Panc1 (cell line): ENCODE measurements around the gene ARHGEF10L.

ENCODE experiments used
- CTCF ChIP-seq: fragments of 450-650 bp; IDR thresholded peaks from 2 replicates; pipeline ENCODE4 v1.5.1; 2017; ENCODE audit warnings: mild to moderate bottlenecking
- POLR2AphosphoS5 ChIP-seq: IDR thresholded peaks from 2 replicates; pipeline ENCODE4 v1.6.1; 2012; ENCODE audit warnings: mild to moderate bottlenecking, low read depth, low read length, moderate library complexity
- REST ChIP-seq, 2 experiments: IDR thresholded peaks; 2 replicates each; pipeline ENCODE4 v1.6.1; 2011 to 2012; ENCODE audit warnings: low read depth in 2 of 2, control low read depth in 1 of 2, low read length in 1 of 2, mild to moderate bottlenecking in 1 of 2, moderate library complexity in 1 of 2; ENCODE audit not compliant: insufficient read depth in 1 of 2
- SIN3A ChIP-seq: IDR thresholded peaks from 2 replicates; pipeline ENCODE4 v1.6.1; 2012; ENCODE audit warnings: low read depth, mild to moderate bottlenecking, low read length, moderate library complexity, borderline replicate concordance; ENCODE audit not compliant: insufficient read depth
- TCF7L2 ChIP-seq: IDR thresholded peaks from 2 replicates; pipeline ENCODE4 v1.6.1; 2011; ENCODE audit warnings: mild to moderate bottlenecking, low read depth, low read length, inconsistent platforms

DNA sequence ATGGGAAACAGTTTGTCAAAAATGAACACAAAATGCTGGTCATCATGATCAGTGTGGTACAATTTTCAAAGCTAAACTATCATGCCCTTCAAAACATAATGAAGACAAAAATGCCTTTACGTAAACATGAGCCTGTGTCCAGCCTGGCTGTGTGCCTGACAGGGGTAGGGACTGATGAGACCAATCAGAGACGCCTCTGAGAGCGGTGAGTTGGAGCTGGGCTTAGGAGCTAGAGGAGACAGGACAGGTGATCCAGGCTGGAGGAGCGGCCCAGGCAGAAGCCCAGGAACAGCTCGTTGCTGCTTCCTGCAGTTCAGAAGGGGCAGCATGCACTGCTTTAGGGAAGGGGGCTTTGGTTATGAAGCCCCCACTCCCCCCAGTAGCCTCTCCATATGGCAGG lies 70.0 kb downstream of the ARHGEF10L start:
- TF ChIP-seq POLR2AphosphoS5 (no peak), CTCF (no peak), REST (IDR thresholded peaks at IDR 0.05; ENCODE audit: insufficient read depth in 1 of 2, low read depth in 2 of 2, low read length in 1 of 2) (no peak), SIN3A (no peak), TCF7L2 (no peak)
